ENCODE measurements around the gene HOOK2. TPM values are rescaled to one million over a fixed set of nuclear protein-coding genes. Genes with fewer than 3 reads are reported as not detected.
A peak's percentile ranks its signal among the peaks of the same experiment; 100 is the strongest.

HOOK2 gene
- polyA plus RNA-seq, 3 donors, result 48.8 to 89.5 (median 81.1) TPM

- DNase-seq, result no peak
These were observed 9.6 kb upstream of the HOOK2 start for GRCh38 chr19:12784871-12785430.

GRCh38 chr19:12784394-12784870 lies 9.1 kb upstream of the HOOK2 start:
- DNase-seq, result no peak

- no peak for DNase-seq
These were observed 8.6 kb upstream of the HOOK2 start for GRCh38 chr19:12783849-12784393.

GRCh38 chr19:12783291-12783848 lies 8.0 kb upstream of the HOOK2 start:
- DNase-seq, result no peak

- no peak for DNase-seq
These were observed 7.3 kb upstream of the HOOK2 start for GRCh38 chr19:12782424-12783290.

GRCh38 chr19:12782174-12782423 lies 6.7 kb upstream of the HOOK2 start:
- DNase-seq, result no peak

GRCh38 chr19:12779162-12779993 lies 4.0 kb upstream of the HOOK2 start:
- DNase-seq, result no peak

- no peak for DNase-seq
These were observed 3.5 kb upstream of the HOOK2 start for GRCh38 chr19:12778905-12779161.

GRCh38 chr19:12778017-12778904 lies 2.9 kb upstream of the HOOK2 start:
- DNase-seq, result no peak

GRCh38 chr19:12777217-12778016 lies 2.1 kb upstream of the HOOK2 start:
- DNase-seq, result no peak

GRCh38 chr19:12773571-12773970 lies 1.8 kb downstream of the HOOK2 start:
- DNase-seq, result no peak

GRCh38 chr19:12772323-12772722 lies 3.0 kb downstream of the HOOK2 start:
- no peak for DNase-seq

- no peak for DNase-seq
These were observed 4.4 kb downstream of the HOOK2 start for GRCh38 chr19:12770922-12771321.

- DNase-seq, result no peak
These were observed 5.7 kb downstream of the HOOK2 start for GRCh38 chr19:12769689-12770088.

- no peak for DNase-seq
These were observed 7.7 kb downstream of the HOOK2 start for GRCh38 chr19:12767666-12768065.

GRCh38 chr19:12767150-12767549 lies 8.2 kb downstream of the HOOK2 start:
- no peak for DNase-seq

- DNase-seq, result peak; percentile 80
These were observed 9.3 kb downstream of the HOOK2 start for GRCh38 chr19:12766051-12766521.

- DNase-seq, result no peak
These were observed 10.7 kb downstream of the HOOK2 start for GRCh38 chr19:12764698-12765097.

GRCh38 chr19:12763100-12763499 lies 12.3 kb downstream of the HOOK2 start:
- no peak for DNase-seq

- no peak for DNase-seq
These were observed 15.7 kb downstream of the HOOK2 start for GRCh38 chr19:12759686-12760085.

All from renal pelvis (tissue), 4 donors.